HG03060 (cell line): ENCODE results near the gene PPP1R15B.

ENCODE experiments used
- ATAC-seq: cut with Tn5 transposase; IDR thresholded peaks from one replicate; pipeline ENCODE4 v1.9.1; 2021; ENCODE audit warnings: low read depth, moderate number of reproducible peaks; ENCODE audit not compliant: unreplicated experiment

PPP1R15B gene

DNA sequence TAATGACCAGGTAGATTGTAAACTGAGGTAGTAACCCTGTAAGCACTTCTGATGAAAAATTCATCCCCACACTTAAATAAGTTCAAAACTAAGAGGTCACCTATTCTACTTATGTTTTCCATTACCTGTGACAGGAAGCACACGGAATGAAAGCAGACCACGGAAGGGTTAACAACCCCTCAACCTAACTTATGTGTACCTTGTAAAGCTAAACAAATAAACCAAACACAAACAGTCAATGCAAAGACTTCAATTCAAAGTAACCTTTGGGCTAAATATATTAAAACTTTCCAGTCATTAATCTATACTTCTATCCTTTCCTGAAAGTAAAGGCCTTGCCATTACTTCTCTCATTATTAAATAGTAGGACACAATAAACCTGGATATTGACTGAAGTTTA lies 7.0 kb downstream of the PPP1R15B start:
- ATAC-seq, result no peak

DNA sequence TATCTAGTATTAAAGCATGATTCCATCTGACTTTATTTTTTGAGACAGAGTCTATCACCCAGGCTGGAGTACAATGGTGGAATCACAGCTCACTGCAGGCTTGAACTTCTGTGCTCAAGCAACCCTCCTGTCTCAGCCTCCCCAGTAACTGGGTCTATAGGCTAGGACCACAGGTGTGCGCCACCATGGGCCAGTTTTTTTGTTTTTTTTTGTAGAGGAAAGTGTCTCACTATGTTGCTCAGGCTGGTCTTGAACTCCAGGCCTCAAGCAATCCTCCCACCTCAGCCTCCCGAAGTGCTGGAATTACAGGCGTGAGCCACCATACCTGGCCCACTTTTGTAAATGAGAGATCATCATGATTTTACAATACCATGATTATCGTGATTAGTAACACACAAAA lies 9.2 kb downstream of the PPP1R15B start:
- ATAC-seq, result no peak

DNA sequence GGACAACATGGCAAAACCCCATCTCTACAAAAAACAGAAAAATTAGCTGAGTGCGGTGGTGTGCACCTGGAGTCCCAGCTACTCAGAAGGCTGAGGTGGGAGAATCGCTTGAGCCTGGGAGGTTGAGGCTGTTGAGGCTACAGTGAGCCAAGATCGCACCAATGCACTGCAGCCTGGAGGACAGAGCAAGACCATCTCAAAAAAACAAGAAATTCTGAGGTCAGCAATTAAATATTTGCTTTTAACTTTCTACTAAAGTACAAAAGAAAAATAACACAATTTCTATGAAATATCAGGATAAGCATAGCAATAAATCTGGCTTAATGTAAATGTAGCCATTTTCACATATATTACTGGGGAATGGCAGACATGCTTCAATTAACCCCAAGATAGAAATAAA lies 9.9 kb downstream of the PPP1R15B start:
- no peak for ATAC-seq

DNA sequence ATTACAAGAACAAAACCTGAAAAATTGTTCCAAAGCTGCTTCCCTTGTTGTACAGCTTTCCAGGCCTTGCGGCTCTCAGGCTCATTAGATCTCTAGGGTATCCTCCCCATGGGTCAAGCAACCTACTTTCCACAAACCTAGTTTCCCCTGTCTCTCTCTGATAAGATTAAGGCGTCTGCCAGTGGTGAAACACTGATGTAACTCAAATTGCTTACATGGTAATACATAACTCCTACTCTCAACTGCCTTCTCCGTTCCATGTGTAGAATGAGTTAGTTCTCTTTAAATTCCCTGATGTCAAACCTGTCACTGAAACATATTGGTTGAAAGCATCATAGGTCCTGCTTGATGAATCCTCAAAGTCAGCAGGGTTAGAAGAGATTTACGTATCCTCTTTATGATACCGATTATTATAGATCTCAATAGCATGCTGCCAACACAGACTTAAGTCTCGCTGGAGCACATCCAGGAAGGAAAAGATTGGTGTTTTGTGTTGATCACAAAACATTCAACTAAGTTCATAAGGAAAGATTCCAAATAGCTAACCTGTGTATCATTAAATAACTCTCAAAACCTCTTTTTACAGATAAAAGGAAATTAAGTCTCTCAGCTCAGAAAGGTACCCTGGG lies 10.6 kb downstream of the PPP1R15B start:
- no peak for ATAC-seq

DNA sequence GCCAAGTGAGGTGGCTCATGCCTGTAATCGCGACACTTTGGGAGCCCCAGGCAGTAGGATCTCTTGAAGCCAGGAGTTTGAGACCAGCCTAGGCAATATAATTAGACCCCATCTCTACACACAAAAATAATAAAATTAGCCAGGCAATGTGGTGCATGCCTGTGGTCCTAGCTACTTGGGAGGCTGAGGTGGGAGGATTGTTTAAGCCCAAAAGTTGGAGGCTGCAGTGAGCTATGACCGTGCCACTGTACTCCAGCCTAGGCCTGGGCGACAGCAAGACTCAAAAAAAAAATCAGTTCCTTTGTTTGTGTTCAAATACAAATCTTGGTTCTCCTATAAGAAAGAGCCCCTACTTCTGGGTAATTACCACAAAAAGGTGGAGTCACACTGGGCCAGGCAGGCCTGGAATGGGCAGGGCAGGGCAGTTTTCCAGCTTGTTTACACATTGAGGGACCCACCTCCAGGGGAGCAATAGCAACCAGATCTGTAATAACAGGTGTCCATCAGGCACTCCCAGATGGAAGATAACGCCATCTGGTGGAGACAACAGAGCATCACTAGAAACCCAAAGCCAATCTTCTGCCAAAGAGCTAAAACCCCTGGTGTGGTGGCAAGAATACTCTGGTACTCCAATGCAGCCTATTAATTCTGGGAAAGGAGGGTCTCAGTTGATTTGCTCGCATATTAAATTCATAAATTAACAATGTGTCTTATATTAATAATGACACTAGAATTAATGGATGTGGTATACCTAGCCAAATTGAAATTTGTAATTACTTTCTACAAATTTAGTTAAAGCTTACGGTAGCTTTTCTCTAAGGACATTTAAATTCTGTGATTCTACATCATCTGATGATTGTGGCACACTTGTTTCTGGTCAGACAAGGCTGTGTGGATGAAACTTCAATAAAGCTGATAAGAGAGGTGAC lies 13.2 kb downstream of the PPP1R15B start:
- no peak for ATAC-seq

DNA sequence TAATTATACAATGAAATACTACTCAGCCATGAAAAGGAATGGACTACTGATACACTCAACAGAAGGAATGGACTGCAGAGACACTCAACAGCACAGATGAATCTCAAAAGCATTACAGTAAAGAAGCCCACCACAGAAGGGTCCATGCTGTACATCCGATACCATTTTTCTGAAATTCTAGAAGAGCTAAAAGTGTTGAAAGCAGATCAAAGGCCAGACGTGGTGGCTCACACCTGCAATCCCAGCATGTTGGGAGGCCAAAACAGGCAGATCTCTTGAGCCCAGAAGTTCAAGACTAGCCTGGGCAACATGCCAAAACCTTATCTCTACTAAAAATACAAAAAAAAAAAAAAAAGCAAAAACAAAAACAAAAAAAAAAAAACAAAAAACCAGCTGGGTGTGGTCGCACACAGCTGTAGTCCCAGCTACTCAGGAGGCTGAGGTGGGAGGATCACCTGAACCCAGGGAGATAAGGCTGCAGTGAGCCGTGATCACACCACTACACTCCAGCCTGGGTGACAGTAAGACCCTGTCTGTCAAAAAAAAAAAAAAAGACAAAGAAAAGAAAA lies 15.5 kb downstream of the PPP1R15B start:
- no peak for ATAC-seq

DNA sequence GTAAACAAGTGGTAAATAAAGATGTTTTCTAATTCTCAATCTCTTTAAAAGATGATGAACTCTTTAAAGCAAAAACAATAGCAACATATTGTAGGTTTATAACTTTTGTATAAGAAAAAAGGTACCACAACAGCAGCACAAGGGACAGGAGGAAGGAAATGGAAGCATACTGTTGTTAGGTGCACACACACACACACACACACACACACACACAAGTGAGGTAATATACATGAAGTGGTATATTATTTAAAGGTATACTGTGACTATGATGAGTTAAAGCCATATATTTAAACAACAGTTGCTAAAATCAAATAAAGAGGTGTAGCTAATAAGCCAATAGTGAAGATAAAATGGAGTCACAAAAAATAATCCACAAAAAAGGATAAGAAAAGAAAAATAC lies 20.0 kb downstream of the PPP1R15B start:
- no peak for ATAC-seq

DNA sequence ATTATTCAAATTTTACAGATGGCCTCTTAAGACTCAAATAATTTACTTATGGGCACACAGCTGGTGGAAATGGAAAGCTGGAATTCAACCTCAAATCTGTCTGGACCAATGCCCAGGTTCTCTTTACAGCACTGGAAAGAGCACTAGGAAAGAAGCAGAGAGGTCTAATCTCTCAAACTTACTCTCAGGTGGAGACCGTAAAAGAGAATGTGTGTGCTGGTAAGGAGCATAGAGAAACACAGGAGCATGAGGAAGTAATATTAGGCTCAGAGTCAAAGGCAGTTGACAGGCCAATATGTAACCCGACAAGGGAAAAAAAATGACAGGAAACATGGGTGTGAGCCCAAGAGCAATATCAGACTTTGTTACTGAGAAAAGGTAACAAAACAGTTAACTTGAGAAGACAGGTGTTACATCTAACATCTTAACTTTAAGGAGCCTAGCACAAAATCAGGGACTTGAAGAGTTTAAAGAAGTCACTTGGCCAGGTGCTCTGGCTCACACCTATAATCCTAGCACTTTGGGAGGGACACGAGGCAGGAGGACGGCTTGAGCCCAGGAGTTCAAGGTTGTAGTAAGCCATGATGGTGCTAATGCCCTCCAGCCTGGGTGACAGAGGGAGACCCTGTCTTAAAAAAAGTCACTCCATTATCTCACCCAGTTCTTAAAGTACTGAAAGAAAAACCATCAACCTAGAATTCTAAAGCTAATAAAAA lies 20.7 kb downstream of the PPP1R15B start:
- no peak for ATAC-seq

DNA sequence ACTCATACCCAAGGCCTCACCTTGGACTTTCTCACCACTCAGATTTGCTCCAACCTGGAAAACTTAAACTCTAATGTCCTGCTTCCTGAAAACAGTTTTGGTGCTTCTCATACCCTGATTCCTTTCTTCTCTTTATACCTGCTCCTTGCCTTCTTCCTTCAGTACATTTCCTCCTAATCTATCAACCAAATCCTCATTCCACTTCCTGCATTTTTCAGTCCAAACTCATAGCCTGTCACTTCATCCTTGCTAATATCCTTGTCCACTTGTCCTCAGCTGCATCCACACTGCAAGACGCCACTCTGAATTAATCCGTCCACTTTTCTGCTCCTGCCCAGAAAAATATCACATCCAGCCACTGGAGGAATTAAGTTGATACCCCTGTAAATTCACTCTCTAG lies 25.9 kb downstream of the PPP1R15B start:
- ATAC-seq, result no peak

DNA sequence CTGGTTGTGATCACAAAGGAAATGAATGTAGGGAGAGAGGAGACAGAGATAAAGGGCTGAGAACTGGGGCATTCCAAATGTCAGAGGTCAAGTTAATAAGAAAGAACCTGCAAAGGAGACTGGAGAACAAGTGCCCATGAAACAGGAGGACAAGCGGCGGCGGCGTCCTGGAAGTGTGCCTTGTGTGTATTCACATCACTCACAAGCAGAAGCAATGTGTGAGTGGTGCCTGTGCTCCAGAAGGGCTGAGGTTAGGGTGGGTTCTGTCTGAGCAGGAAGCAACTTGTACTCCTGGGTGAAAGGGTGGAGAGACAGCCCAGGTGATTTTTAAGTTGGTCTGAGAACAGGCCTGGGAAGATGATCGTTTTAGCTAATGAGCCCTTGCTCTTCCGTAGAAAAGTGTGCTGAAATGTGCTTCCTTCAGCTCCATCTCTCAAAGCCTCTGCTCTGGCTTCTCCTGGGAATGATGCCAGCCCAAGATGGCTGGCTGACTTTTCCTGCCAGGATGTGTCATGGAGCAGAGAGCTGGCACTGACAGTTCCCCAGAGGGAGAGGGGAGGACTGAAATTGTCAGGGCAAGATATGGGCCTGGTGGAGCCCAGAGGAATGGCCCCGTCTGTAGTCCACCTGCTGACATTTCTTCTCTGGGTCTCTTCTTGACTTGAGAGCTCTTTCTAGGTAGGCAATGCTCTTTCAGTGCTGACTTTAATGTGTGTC lies 26.8 kb downstream of the PPP1R15B start:
- no peak for ATAC-seq

DNA sequence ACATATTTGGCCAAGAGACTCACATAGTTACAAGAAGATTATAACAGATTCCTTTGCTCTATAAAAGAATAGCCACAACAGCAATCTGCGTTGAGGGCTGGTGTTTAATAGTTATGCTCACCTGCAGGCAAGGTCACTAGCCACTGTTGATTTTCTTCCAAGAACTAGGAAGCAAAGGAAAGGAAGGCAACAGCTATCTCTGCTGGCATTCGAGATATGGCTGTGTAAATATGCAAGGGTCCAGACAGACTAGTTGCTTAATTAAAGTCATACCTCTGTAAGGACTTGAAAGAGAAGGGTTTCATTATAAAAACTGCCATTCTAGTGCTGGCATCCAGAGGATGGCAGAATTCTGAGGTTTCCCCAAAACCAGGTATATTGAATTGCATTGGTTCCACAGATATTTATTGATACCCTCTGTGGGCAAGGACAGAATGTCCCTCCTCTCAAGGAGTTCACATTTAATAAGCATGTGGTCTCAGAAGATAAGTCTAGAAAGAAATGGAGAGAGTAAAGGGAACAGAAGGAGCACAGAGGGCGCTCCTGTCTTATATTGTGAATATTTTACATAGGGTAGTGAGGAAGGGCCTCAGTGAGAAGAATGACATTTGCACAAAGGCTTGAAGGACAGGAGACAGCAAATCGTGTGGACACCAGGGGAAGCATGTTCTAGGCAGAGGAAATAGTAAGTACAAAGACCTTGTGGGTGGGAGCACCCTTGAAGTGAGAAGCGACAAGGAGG lies 28.3 kb downstream of the PPP1R15B start:
- ATAC-seq, result no peak

DNA sequence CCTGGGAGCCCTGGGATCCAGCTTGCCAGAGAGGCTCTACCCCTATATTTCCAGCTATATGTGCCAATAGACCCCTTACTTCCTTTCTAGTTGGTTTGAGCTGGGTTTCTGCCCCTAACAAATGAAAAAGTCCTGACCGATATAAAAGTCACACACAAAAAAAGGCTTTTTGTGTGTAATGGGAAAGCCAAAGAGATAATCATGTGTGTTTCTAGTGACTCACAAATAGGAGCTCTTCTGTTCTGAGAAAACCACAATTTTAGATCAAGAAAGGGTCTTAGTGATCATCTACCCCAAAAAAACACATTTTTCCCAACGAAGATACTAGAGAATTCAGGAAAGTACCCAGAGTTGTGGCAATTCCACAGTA lies 28.9 kb downstream of the PPP1R15B start:
- no peak for ATAC-seq

DNA sequence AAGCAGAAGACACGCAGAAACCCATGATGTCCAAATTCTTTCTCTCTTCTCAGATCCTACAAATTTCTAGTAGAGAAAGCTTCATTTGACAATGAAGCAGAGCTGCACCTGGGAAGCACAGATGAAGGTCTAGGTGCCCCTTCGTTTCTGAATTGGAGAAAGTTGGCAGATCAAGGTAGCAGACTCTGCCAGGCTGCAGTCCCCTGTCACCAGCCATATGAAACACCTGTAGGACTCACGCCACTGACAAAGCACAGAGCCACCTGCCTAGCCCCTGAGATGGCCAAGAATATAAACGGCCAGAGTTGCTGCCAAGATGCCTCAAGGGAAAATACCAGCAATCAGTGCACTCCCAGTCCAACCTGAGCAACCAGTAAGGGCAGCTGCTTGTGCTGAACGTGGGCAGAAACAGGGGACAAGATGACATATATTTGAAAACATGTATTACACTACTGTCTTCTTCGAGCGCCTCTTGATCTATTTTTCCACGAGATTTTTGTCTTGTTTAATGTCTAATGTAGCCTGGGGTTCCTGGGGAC lies 31.3 kb downstream of the PPP1R15B start:
- ATAC-seq, result no peak

DNA sequence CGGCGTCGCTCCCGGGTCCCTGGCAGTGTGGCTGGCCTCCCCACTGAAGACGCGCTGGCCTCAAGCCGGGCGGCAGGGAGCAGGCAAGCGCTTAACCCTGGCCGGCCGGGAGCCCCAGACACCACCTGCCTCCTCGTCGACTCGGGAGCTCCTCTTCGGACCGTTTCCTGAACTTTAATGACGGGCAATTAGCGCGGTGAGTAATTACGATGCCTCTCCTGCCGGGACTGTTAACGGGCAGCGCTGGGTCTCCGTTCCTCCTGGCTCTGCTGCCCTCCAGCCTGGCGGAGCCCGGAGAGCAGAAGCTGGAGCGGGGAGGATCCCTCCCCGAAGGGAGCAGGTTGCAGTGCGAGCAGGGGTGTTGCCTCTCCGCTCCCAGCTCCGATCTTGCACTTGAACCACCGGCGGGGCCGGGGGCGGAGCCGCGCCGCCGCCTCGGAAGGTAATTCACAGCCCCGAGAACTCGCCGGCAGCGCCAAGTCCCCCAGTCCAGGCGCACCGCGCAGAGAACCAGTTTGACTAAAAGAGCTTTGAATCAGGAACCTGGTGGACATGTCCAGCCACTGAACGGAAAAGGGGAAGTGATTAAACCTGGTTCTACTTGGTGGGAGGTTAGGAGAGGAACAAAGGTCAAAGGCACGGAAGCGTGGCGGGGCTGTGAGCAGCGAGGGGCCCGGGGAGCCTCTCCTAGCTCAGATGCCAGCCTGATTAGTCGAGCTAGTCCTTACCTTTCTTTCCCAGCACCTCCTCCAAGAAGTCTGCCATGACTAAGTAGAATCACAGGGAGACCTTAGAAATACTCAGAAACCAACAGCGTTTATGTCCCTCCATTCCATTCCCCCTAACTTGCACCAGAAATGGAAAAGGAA lies 33.6 kb downstream of the PPP1R15B start:
- ATAC-seq, result no peak

DNA sequence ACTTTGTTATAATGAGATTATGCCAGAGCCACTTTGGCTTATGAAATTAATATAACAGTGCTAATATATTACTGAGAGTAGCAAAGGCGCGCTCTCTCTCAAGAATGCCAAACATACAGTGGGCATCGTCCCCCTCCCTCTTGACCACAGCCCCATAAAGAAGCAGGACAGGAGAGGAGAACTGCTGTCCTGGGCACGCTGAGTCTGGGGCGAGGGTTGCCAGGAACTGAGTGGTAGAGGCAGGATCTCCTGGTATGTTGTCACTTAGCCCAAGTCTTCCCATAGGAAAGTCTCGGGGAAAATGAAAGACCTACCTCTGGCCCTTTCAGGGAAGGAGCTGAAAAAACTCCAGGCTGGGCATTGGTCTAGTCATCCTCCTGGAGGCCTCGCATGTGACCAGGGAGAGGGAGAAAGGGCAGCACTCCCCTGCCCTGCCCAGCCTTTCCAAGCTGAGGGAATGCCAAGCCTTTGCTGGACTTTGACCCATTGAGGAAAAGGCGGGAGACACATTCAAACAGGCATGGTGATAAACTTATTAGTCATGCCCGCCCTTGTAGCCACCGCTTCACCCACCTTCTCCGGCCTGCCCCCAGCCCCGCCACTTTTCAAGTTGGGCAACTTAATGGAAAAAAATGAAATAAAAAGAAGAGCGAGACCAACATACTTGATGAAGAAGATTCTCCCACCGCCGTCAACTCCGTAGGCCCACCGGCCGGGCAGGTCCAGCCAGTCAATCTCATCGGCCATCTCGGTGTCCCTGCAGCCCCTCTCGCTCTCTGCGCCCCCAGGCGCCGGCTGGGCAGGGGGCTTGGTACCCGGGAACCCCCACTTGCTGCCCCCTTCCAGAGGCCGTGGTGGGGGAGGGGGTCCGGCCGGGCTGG lies 34.5 kb downstream of the PPP1R15B start:
- ATAC-seq, result no peak

DNA sequence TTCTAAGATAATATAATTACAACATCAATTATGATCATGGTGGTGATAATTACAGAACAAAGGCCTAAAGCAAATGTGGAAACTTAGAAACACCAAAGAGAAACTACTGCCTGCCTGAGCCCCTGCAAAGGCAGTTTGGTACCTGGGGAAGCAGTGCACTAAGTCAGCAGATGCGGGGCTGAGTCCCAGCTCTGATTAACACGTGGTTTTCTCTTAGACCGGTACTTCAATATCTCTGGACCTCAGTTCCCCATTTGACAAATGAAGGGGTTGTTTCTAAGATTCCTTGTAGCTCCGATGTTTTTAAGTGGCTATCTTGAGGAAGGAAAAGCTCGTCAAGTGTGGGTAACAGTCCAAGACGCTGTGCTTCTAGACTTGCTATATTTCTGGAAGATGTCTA lies 35.2 kb downstream of the PPP1R15B start:
- ATAC-seq, result no peak

DNA sequence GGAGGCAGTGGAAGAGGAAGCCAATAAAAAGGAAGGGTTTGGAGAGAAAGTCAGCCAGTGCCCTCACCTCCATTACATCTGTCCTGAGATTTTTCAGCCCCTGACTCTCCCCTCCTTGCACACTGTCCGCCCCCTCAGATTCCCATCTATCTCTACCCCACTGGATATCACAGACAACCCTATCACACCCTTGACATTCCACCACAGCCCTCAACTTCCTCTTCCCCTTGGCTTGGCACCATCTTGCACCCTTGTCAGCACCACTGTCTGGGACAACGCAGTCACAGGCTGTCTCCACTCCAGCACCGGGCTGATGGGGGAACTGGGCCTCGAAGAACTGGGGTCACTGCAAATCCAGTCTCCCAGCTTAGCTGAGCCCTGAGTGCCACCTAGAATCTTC lies 37.7 kb downstream of the PPP1R15B start:
- no peak for ATAC-seq

DNA sequence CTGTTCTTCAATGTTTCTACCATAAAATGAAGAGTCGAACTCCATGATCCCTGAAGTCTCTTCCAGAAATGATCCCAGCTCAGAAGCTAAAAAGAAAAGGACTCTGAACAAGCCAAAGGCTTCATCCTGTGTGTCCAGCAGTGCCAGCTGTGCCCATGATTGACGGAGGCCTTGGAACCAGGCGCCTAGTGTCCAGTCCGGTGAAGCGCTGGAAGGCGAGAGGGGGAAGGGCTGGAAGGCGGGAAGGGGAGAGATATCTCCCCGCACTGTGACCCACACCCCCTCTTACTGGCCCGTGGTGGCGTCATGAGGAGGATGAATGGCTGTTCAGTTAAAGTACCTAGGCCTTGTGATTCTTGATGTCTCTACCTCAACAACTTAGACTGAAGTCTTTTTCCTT lies 41.4 kb downstream of the PPP1R15B start:
- ATAC-seq, result no peak
